Spleen (tissue), 7 donors: ENCODE results near the gene EPHA3.

Experiments
- POLR2A ChIP-seq, 3 donors: fragments of 450-650 bp; IDR thresholded peaks; one replicate each; pipeline ENCODE4 v1.5.1; 2017; ENCODE audit warnings: antibody characterized with exemption in 3 of 3, mild to moderate bottlenecking in 1 of 3
- TF ChIP-seq, protein P1 (sequence below), 11 experiments: fragments of 200-600 bp in 7 of 11; fragments of 450-650 bp in 4 of 11; sonication (generic) in 4 of 11; IDR thresholded peaks in 8 of 11; conservative IDR thresholded peaks in 3 of 11; 1 replicate in 7 of 11; 2 replicates in 4 of 11; pipeline versions ENCODE4 v1.4.0 to v1.8.0; 2016 to 2021; ENCODE audit warnings: antibody characterized with exemption in 11 of 11, inconsistent platforms in 4 of 11, mild to moderate bottlenecking in 1 of 11
- donor health status: DM: no; HTN: no; CAD: no; lungs with moderate emphysema.
- donor health status: DM: no; HTN: no; CAD: no.
- donor health status: DM: no; HTN: no; CAD: no.

DNA sequence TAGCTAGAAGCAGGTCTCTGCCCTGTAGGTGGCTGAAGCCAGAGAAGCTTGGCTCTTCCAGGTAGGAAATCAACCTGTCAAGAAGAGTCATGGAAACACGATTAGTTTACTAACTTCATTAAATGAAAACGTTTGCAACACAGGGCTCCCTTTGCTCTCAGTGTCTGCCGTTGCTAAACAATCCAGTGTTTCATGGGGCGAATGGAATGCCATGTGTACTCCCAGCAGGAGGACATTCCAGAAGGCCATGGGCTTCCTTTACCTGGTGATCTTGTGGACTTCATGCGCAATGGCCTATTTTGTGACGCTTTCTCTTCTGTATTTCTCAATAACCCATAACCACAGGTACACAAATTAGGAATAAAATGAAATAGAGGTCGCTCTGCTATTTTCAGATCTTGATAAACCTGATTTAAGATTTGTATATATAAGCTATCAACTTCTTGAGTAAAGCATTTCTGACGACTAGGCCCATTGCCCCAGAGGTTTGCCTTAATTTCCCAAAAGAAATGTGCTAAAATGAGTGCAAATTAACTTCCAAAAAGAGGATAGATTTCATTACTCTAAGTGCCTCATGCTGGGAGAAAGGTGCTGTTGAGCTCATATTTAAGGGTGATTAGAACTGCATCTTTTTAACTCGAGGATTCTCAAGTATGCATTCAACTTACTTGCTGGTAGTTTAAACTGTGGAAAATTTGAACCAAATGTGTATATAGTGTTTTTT, 171.0 kb downstream of the EPHA3 start:
- TF ChIP-seq POLR2A (IDR thresholded peaks at IDR 0.05), result no peak
- TF ChIP-seq, protein P1, sequence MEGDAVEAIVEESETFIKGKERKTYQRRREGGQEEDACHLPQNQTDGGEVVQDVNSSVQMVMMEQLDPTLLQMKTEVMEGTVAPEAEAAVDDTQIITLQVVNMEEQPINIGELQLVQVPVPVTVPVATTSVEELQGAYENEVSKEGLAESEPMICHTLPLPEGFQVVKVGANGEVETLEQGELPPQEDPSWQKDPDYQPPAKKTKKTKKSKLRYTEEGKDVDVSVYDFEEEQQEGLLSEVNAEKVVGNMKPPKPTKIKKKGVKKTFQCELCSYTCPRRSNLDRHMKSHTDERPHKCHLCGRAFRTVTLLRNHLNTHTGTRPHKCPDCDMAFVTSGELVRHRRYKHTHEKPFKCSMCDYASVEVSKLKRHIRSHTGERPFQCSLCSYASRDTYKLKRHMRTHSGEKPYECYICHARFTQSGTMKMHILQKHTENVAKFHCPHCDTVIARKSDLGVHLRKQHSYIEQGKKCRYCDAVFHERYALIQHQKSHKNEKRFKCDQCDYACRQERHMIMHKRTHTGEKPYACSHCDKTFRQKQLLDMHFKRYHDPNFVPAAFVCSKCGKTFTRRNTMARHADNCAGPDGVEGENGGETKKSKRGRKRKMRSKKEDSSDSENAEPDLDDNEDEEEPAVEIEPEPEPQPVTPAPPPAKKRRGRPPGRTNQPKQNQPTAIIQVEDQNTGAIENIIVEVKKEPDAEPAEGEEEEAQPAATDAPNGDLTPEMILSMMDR (IDR thresholded peaks at IDR 0.05 in 8 of 11, conservative IDR thresholded peaks at IDR 0.05 in 3 of 11), result no peak
